ENCODE measurements around the gene STAG3.
A peak's percentile ranks its signal among the peaks of the same experiment; 100 is the strongest.
"Not testable (repeated sequence)": the region's sequence is repeated elsewhere in the genome, so short reads cannot be mapped to it uniquely, and the experiment has no call there.

Gene STAG3

DNA sequence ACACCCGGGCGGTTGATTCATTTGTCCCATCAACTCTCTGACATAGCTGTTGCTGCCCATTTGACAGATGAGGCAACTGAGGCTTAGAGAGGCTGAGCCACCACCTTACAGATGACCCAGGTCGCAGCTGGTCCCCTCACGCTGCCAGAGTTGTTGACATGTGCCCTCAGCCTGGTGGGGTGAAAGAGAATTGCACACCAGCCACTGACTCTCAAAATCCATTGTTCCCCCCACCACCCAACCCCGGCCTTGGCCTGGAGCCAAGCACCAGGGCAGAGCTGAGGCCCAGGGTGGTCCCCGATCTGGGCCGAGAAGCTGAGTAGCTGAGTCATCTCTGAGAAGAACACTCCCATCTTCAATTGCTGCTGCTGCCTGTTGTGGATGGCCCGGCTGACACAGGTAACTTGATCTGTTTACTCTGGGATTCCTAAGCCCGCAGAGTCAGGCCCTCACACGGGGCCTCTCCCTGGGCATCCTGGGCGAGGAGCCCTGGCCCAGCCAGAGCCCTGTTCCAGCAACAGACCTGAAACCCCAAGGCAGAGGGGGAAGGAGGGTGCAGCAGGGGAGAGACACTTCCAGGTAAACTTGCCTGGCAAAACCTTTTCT is 69.5 kb downstream of the STAG3 start:
- POLR2A ChIA-PET = interaction anchor here (1.0 kb wide), 2 partner anchors 25 to 181 kb away, joined by 3 to 4 read pairs; partner anchors contain the start of gene ZCWPW1

GRCh38 chr7:100248483-100248882 is 70.8 kb downstream of the STAG3 start:
- CTCF ChIA-PET = no interaction called here
- TF ChIP-seq FOXK2 (IDR thresholded peaks at IDR 0.05) = no peak
- TF ChIP-seq PKNOX1 (IDR thresholded peaks at IDR 0.05) = no peak
- TF ChIP-seq L3MBTL2 (conservative IDR thresholded peaks at IDR 0.05) = no peak
- TF ChIP-seq ELF4 (IDR thresholded peaks at IDR 0.05) = no peak
- no peak for TF ChIP-seq SUZ12 (IDR thresholded peaks at IDR 0.05)
- TF ChIP-seq FOXA1 (IDR thresholded peaks at IDR 0.05) = no peak
- no peak for TF ChIP-seq TARDBP (IDR thresholded peaks at IDR 0.05)
- no peak for TF ChIP-seq ARNT (IDR thresholded peaks at IDR 0.05)
- TF ChIP-seq SP1 (IDR thresholded peaks at IDR 0.05) = no peak
- TF ChIP-seq NFRKB (IDR thresholded peaks at IDR 0.05) = no peak
- no peak for TF ChIP-seq CTBP1 (IDR thresholded peaks at IDR 0.05; ENCODE audit: borderline replicate concordance)
- no peak for TF ChIP-seq BHLHE40 (IDR thresholded peaks at IDR 0.05; ENCODE audit: borderline replicate concordance)
- TF ChIP-seq LEF1 (IDR thresholded peaks at IDR 0.05; ENCODE audit: borderline replicate concordance) = no peak
- no peak for TF ChIP-seq ZNF384 (IDR thresholded peaks at IDR 0.05)
- TF ChIP-seq HDGF (IDR thresholded peaks at IDR 0.05; ENCODE audit: borderline replicate concordance) = no peak
- no peak for TF ChIP-seq FOXM1 (IDR thresholded peaks at IDR 0.05; ENCODE audit: borderline replicate concordance)
- no peak for DNase-seq (ENCODE audit: extremely low spot score)
- POLR2A ChIA-PET = no interaction called here

More for the DNA sequence above, 69.5 kb downstream of the STAG3 start:
- TF ChIP-seq BHLHE40 (IDR thresholded peaks at IDR 0.05; ENCODE audit: borderline replicate concordance) (no peak), HDGF (IDR thresholded peaks at IDR 0.05; ENCODE audit: borderline replicate concordance) (no peak), LEF1 (IDR thresholded peaks at IDR 0.05; ENCODE audit: borderline replicate concordance) (no peak), ARNT (IDR thresholded peaks at IDR 0.05) (no peak), FOXA1 (IDR thresholded peaks at IDR 0.05) (no peak), ELF4 (IDR thresholded peaks at IDR 0.05) (no peak), SUZ12 (IDR thresholded peaks at IDR 0.05) (no peak), SP1 (IDR thresholded peaks at IDR 0.05) (no peak)
- CTCF ChIA-PET = interaction anchor here (0.6 kb wide), 1 partner anchor 18 kb away, joined by 7 read pairs; no protein-coding TSS in a partner anchor
- peak; percentile 75 for DNase-seq (ENCODE audit: extremely low spot score)

GRCh38 chr7:100257017-100257416 is 79.3 kb downstream of the STAG3 start:
- TF ChIP-seq FOXA1 (IDR thresholded peaks at IDR 0.05) (no peak), TARDBP (IDR thresholded peaks at IDR 0.05) (no peak), HDGF (IDR thresholded peaks at IDR 0.05; ENCODE audit: borderline replicate concordance) (no peak), FOXK2 (IDR thresholded peaks at IDR 0.05) (no peak), BHLHE40 (IDR thresholded peaks at IDR 0.05; ENCODE audit: borderline replicate concordance) (no peak), FOXM1 (IDR thresholded peaks at IDR 0.05; ENCODE audit: borderline replicate concordance) (no peak), SP1 (IDR thresholded peaks at IDR 0.05) (no peak), ELF4 (IDR thresholded peaks at IDR 0.05) (no peak), CTBP1 (IDR thresholded peaks at IDR 0.05; ENCODE audit: borderline replicate concordance) (no peak), PKNOX1 (IDR thresholded peaks at IDR 0.05) (no peak)
- POLR2A ChIA-PET = no interaction called here
- CTCF ChIA-PET = no interaction called here
- DNase-seq (ENCODE audit: extremely low spot score) = no peak

- DNase-seq (ENCODE audit: extremely low spot score); CTCF ChIA-PET; POLR2A ChIA-PET: not testable (repeated sequence)
Measured at GRCh38 chr7:100259984-100260383, 82.3 kb downstream of the STAG3 start.

- POLR2A ChIA-PET; DNase-seq (ENCODE audit: extremely low spot score); CTCF ChIA-PET: not testable (repeated sequence)
Measured at GRCh38 chr7:100262896-100263295, 85.2 kb downstream of the STAG3 start.
